Measurements from ENCODE around the gene TEX53. TPM values are rescaled to one million over a fixed set of nuclear protein-coding genes. Genes with fewer than 3 reads are reported as not detected.

The TEX53 gene
- total RNA-seq, 6 donors from 2014 or later, result not detected

DNA sequence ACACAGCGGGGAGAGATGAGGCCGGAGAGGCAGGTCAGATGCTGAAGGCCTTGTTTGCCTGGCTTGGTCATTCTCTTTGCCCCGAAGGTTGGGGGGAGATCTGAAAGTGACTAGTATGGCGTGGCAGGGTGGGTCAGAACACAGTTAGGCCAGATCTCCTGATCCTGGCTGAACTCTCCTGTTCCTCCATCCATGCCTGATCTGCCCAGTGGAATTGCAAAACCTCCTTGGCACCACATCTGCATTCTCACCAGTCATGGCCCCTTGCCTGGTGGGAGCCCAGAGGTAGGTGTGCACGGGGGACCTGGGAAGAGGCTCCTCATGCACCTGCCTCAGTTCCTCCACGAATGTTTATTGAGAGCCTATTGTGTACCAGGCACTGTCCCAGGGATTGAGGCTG lies 23.2 kb downstream of the TEX53 start:
- Histone ChIP-seq H3K4me1 (no peaks in the 10 kb centered on the region), H3K27me3 (no peaks in the 10 kb centered on the region), H3K27ac (no peak overlapping the region), H3K36me3 (peaks cover 17 to 70% (median 52%) of the 10 kb centered on the region in 4 donors), H3K4me3 (no peak overlapping the region), H3K9me3 (no peaks in the 10 kb centered on the region)
- DNase-seq (no peak), ATAC-seq (ENCODE audit: low FRiP score in 2 of 2) (no peak)
- TF ChIP-seq POLR2AphosphoS5 (IDR thresholded peaks at IDR 0.05) (no peak), POLR2A (IDR thresholded peaks at IDR 0.05) (no peak), EP300 (IDR thresholded peaks at IDR 0.05) (no peak)
- TF ChIP-seq, protein P1, sequence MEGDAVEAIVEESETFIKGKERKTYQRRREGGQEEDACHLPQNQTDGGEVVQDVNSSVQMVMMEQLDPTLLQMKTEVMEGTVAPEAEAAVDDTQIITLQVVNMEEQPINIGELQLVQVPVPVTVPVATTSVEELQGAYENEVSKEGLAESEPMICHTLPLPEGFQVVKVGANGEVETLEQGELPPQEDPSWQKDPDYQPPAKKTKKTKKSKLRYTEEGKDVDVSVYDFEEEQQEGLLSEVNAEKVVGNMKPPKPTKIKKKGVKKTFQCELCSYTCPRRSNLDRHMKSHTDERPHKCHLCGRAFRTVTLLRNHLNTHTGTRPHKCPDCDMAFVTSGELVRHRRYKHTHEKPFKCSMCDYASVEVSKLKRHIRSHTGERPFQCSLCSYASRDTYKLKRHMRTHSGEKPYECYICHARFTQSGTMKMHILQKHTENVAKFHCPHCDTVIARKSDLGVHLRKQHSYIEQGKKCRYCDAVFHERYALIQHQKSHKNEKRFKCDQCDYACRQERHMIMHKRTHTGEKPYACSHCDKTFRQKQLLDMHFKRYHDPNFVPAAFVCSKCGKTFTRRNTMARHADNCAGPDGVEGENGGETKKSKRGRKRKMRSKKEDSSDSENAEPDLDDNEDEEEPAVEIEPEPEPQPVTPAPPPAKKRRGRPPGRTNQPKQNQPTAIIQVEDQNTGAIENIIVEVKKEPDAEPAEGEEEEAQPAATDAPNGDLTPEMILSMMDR (IDR thresholded peaks at IDR 0.05), result no peak
- 97% methylated on average over 6 of the region's 6 CpGs; no CpG with 5 or more reads in 1 of the 2 donors for WGBS, 2 donors

DNA sequence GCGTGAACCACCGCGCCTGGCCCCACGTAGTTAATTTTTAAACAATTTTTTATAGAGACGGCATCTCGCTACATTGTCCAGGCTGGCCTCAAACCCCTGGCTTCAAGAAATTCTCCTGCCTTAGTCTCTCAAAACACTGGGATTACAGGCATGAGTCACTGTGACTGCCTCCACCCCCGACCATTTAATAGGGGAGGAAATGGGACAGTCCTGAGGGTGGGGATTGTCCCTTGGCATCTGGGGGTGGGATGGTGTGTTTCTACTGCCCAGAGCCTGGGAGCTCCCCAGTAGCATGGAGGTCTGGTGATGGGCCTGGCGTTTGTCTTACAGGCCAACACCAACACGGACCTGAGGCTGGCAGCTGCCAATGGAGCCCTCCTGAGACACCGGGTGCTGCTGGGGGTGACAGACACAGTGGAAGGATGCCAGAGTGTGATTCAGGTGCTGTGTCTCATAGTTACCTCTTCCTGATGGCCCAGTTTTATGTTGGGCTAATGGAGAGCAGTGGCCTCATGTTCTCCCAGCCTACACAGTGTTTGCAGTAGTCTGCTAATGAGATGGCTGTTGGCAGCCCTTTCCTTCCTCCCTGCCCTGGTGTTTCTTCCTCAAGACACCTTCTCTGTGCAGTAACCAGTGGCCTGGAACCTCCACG lies 24.0 kb downstream of the TEX53 start:
- Histone ChIP-seq H3K27ac (no peak overlapping the region), H3K36me3 (peaks cover 22 to 70% (median 53%) of the 10 kb centered on the region in 4 donors), H3K9me3 (no peaks in the 10 kb centered on the region), H3K27me3 (no peaks in the 10 kb centered on the region), H3K4me3 (no peak overlapping the region), H3K4me1 (no peaks in the 10 kb centered on the region)
- ATAC-seq (ENCODE audit: low FRiP score in 2 of 2), result peak in 1 of 2 donors; percentile 14
- no peak for DNase-seq
- TF ChIP-seq POLR2AphosphoS5 (IDR thresholded peaks at IDR 0.05) (no peak), POLR2A (IDR thresholded peaks at IDR 0.05) (no peak), EP300 (IDR thresholded peaks at IDR 0.05) (no peak)
- TF ChIP-seq, protein P1 (IDR thresholded peaks at IDR 0.05), result no peak
- WGBS, 2 donors, result 87 to 97% methylated on average over 10 to 11 of the region's 11 CpGs

DNA sequence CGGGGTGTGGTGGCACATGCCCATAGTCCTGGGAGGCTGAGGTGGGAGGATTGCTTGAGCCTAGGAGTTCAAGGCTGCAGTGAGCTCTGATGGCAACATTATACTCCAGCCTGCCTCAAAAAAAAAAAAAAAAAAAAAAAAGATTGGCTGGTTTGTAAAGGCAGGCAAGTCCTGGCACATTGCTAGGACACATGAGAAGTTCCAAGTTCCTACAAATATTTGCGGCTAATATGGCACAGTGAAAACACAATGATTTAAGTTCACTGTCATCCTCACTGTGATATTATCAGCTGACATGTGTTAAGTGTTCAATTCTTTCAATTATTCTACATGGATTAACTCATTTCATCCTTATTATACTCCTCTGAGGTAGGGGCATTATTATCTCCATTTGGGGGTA lies 26.4 kb downstream of the TEX53 start:
- 0 to 68% methylated on average over 2 of the region's 2 CpGs for WGBS, 2 donors
- H3K36me3 ChIP-seq, result peaks cover 25 to 76% (median 61%) of the 10 kb centered on the region in 4 donors

DNA sequence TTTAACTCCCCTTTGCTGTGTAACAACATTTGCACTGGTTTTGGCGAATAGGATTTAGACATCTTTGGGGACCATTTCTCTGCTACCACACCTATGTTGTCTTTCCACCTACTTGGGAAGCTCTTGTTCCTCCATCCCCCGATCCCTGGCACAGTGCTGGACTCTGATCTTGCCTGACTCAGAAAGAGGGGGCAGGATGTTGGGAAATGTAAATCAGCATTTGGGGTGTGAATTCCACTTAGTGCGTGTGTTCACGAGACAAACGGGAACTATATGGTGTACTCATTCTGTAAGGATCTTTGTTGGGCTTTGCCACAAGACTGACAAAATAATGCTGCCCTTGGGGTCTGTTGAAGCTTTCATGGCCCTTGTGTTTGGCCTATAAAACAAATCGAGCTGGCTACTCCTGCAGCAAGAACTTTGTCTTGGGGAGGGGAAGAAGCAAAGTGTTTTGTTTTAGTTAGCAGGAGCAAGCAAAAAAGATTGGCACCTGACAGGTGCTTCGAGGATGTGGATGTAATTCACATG lies 28.0 kb downstream of the TEX53 start:
- peaks cover 25 to 69% (median 55%) of the 10 kb centered on the region in 4 donors for H3K36me3 ChIP-seq
- DNase-seq (no peak), ATAC-seq (ENCODE audit: low FRiP score in 2 of 2) (no peak)
- 83 to 88% methylated on average over 7 of the region's 7 CpGs for WGBS, 2 donors
- TF ChIP-seq, protein P1 (IDR thresholded peaks at IDR 0.05), result no peak
- TF ChIP-seq POLR2AphosphoS5 (IDR thresholded peaks at IDR 0.05), result no peak
- TF ChIP-seq POLR2A (IDR thresholded peaks at IDR 0.05), result no peak
- no peaks in the 10 kb centered on the region for H3K27me3 ChIP-seq
- H3K27ac ChIP-seq, result no peak overlapping the region
- H3K4me3 ChIP-seq, result no peak overlapping the region
- H3K9me3 ChIP-seq, result no peaks in the 10 kb centered on the region
- no peaks in the 10 kb centered on the region for H3K4me1 ChIP-seq

More for the DNA sequence above, 26.4 kb downstream of the TEX53 start:
- Histone ChIP-seq H3K4me1 (no peaks in the 10 kb centered on the region), H3K27ac (no peak overlapping the region), H3K4me3 (no peak overlapping the region), H3K9me3 (no peaks in the 10 kb centered on the region), H3K27me3 (no peaks in the 10 kb centered on the region)
- no peak for ATAC-seq (ENCODE audit: low FRiP score in 2 of 2)
- TF ChIP-seq POLR2AphosphoS5 (IDR thresholded peaks at IDR 0.05), result no peak
- no peak for TF ChIP-seq POLR2A (IDR thresholded peaks at IDR 0.05)
- TF ChIP-seq EP300 (IDR thresholded peaks at IDR 0.05), result no peak
- TF ChIP-seq, protein P1 (IDR thresholded peaks at IDR 0.05), result no peak
- DNase-seq, result no peak

DNA sequence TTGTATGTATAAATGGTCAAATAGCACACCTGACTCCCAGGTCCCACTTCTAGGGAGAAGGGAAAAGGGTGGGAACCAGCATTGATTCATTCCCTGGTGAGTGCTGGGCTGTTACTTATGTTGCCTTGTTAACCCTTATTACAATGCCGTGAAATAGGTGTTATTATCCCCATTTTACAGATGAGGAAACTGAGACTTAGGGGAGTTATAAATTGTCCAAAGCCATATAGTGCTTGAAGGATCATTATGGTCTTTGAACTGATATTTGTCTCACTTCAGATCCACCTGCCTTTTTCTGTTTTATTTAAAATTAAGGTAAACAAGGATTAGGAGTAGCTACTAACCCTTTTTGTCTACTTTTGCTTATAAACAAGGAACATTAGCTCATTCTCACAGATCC lies 30.1 kb downstream of the TEX53 start:
- Histone ChIP-seq H3K27me3 (no peaks in the 10 kb centered on the region), H3K4me1 (no peaks in the 10 kb centered on the region), H3K27ac (no peak overlapping the region), H3K4me3 (no peak overlapping the region), H3K9me3 (no peaks in the 10 kb centered on the region), H3K36me3 (peaks cover 17 to 52% (median 38%) of the 10 kb centered on the region in 4 donors)
- ATAC-seq (ENCODE audit: low FRiP score in 2 of 2) (no peak), DNase-seq (no peak)
- TF ChIP-seq, protein P1 (IDR thresholded peaks at IDR 0.05), result no peak
- no peak for TF ChIP-seq POLR2AphosphoS5 (IDR thresholded peaks at IDR 0.05)
- no peak for TF ChIP-seq POLR2A (IDR thresholded peaks at IDR 0.05)
- TF ChIP-seq EP300 (IDR thresholded peaks at IDR 0.05), result no peak
- 89 to 96% methylated on average over 1 of the region's 1 CpG for WGBS, 2 donors
